CD4-positive, alpha-beta T cell treated with Interleukin-15 for 4 hours (primary cell): ENCODE data around the gene FRK.

Experiments used
- DNase-seq: peaks from one replicate; pipeline ENCODE4 v3.0.0-alpha.2; 2020; ENCODE audit warnings: low spot score

FRK gene

DNA sequence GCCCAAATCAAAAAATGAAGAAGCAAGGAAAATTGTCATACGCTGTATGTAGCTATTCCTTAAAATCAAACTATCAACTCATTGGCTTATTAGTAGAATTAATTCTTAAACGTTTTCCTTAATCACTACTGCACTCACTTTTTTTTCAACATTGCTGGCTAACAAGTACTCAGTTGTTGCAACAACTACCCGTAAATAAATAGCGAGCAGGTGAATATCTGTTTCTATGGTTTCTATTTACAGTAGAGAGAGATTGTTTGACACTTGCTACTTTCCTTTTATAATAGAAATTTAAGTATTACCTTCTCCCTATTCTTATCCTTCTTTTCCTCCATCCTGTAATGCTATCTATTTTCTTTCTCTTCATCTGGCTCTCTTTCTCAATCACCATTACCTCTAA is 25.1 kb downstream of the FRK start:
- DNase-seq = no peak

DNA sequence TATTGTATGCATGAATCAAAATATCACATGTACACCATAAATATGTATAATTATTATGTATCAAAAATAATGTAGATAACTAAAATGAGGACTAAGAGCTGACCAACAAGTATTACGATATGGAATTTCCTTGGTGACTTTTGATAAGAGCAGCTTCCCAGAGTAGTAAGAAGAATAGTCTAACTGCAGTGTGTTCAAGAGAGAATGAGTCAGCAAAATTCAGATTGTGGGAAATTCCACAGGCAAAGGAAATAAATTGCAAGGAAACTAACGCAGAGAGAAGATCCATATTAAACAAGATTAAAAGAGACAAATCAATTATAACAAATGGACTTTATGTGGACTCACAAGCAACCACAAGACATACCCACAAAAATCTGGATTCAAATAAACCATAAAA is 26.4 kb downstream of the FRK start:
- DNase-seq = no peak

DNA sequence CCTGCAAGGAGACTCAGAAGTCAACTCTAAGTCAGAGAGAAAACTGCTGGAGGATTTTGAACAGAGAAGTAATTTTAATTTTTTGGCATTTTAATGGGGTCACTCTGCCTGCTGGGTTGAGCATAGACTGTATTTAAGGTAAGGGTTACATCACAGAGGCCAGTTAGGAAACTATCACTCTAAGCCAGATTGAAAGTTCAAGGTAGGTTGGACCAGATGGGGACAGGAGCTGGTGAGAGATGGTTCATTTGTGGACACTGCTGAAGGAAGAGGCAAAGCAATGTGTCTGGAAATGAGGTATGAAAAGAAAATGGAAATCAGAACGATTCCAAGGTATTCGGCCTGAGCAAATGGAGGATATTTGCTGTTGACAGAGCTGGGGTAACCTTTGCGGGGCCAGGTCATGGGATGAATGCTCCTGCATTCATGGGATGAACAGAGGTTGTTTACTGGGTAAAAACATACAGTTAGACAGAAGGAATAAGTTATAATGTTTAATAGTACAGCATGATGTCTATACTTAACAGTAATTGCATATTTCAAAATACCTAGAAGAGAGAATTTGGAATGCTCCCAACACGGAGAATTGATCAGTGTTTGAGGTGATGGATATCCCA is 26.9 kb downstream of the FRK start:
- DNase-seq = no peak

DNA sequence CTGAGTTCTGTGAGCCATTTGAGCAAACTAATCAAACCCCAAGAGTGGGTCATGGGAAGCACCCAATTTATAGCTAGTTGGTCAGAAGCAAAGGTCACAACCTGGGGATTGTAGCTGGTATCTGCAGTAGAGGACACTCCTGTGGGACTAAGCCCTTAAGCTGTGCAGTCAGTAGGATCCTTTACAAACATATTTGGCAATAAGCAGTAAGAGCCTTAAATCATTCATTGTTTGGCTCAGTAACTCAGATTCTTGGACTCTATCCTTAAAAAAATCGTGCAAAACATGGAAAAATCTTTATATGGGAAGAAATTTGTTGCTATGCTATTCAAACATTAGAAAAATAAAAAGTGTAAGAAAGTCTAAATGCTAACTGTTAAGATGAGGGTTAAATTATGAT is 29.9 kb downstream of the FRK start:
- DNase-seq = no peak

DNA sequence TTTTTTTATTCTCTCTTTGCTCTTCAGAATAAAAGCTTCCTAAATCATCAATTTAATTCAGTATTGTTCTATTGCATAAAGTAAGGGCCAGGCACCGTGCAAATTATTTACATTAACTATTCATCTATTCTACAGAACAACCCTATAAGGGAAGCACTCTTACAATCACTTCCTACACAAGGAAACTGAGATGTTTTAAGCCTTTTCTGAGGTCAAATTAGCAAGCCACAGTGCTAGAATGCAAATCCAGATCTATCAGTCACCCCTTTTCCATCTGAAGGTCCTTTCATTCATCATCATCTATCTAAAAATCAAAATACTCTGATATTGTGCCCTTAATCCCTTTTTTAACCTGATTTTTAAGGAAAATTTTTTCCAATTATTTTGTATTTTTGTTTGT is 31.2 kb downstream of the FRK start:
- DNase-seq = no peak

DNA sequence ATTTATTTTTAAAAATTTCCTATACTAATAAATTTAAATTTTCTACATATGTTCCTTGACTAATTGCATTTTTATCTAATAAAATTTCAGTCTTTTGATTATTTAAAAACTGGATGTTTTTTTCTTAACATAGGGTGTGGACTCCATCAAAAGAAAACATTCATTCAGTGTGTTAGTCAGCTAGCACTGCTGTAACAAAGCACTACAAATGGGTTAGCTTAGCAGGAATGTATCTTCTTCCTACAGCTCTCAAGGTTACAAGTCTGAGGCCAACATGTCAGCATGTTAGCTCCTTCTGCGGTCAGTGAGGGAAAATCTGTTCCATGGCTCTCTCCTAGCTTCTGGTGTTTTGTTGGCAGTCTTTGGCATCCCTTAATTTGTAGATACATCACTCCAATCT is 32.5 kb downstream of the FRK start:
- DNase-seq = no peak

DNA sequence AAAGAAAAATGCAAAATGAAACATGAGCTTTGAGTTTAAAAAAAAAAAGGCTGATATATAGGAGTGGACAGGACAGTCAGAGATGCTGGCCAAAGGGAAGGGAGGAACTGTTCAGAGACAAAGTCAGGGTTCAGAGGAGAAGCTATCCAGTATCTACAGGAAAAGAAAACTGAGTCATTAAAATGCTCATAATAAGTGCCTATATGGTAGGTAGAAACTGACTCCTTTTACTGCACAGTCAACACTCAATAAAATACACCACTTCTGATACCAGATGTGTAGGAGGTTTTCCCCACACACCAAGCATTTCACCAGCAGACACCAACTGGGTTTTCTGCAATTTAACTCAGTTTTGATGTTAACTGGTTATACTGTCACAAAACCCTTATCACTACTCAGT is 32.9 kb downstream of the FRK start:
- DNase-seq = no peak

DNA sequence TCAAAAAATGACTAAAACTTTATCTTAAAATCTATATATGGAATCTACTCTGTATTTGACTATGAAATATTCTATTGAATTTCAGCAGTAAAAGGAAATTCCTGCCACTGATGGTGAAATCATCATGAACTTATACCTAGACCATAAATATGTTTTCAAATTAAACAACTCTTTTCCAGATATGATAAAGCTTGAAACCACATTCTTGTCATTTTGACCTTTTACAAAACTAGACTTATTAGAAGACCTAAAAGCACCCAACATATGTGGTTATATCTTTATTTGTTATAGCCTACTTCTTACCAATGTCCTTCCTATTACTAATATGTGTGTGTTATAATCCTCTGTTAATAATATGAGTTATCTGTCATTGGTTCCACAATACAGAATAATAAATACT is 35.3 kb downstream of the FRK start:
- DNase-seq = no peak

DNA sequence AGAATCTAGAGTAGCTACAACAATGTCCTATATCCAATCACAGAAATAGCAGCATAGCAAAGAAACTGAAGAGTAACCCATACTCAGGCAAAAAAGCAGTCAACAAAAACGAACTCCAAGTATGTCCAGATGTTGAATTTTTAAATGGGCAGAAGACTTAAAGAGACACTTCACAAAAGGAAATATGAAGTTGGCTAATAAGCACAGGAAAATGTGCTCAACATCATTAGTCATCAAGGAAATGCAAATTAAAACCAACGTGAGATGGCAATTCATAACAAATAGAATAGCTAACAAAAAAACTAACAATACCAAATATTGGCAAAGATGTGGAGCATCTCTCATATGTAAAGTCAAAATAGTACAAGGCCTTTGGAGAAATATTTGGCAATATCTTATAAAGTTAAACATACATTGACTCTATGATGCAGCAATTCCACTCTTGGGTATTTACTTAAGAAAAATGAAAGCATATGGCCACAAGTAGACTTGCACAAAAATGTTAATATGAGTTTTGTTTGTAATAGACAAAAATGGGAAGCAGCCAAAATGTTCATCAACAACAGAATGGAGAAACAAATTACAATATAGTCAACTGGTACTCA is 37.7 kb downstream of the FRK start:
- DNase-seq = no peak

DNA sequence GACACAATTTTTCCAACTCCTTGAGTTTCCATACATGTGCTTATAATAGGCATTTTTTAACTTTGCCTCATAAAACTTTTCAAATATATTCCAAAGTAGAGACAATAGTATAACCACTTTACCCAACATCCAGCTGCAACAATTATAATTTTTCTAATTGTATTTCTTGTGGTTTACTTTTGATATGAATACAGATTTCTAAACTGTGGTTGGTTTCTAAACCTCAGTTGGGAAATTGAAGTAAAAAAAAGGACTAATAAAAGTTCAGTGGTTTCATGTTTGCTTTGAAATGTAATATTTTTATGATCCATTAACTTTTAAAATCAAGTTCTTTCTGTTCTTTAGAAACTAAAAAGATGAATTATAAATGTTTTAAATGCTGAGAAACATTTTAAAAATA is 40.0 kb downstream of the FRK start:
- no peak for DNase-seq

DNA sequence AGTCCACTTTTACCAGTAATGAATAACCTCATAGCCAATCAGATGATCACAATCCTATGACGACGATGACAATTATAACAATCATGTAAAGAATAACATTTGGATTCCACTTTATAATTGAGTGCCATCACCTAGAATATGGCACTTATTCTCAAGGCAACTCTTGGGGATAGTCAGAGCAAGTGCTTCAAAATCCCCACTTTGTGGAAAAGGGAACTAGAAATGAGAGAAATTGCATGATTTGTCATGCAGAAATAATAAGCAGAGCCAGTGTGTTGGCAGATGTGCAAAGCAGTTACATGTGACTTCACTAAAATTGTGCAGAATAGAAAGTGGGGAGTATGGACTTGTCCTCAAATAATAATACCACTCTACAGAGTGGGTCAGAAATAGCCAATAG is 41.3 kb downstream of the FRK start:
- no peak for DNase-seq

DNA sequence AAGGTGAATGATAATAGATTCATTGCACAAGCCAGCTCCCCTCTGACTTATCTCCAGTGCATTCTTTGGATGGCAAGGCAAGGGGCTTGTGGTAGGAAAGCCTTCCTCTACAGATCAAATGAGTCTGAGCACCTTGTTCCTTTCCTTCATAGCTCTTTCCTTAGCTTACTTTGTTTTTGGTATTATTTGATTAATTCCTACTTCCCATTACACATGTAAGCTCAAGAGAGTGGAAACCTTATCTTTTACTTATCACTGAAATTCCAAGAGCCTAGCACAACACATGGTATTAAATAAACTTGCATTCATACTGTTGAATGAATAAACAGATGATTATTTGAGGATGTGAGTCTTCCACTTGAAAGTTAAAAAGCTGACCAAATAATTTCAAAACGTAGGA is 41.7 kb downstream of the FRK start:
- no peak for DNase-seq

DNA sequence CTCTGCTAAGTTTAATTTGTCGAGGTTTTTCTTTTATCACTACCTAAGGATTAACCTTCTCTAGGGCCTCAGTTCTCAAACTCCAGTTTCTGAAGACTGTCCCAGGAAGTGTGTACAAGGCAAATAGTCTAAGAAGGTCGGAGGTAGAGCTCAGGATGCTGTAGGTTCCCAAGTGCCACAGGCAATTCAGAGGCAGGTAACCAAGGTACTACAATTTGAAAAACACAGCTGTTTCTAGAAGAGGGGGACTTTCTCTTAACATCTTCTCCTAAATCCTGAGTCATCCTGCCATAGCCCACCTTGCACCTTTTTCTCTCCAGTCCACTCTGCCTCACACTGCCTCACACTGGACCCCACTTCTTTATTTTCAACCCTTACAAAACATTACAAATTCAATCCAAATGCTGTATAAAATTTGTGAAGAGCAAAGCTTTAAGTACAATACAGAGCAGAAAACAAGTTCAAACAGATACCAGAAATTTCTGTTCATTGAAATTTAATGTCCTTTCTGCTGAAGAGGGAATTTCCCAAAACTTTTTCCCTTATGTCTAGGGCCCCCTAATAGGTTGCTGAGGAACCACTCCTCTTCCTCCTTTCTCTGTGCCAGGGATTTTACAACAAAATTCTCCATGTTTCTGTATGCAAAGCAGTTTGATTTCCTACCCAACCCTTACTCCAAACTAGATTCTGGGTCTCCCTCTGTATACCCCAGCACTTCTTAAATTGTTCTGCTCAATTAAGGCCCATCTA is 43.0 kb downstream of the FRK start:
- DNase-seq = no peak

DNA sequence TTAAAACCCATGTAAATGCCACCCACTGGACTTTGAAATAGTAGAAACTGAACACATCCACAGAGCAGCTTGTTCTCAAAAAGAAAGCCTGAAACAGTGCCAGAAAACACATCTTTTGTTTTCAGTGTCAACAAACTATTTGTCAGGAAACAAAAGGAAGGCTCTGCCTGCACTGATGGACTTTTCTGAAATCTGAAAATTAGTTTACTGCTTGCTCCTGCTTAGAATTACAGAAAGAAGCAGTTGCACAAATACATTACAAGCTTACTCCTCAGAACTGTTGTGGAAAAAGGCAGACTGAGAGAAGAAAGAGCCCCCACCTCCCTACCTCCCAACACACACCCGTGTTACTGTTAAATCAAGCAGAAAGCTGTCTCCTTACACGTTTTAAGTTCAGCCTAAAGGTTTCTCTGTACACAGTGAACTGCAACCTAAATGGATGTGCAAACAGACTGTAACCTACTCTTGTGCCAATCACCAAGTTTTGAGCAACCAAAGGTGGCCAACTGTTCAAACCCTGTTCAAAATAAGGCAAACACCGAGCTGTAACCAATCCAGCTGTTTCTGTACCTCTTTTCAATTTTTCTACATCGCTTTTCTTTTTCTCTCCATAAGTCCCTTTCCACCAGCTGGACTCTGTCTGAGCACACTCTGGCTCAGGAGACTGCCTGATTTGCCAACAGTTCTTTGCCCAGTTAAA is 43.7 kb downstream of the FRK start:
- DNase-seq = no peak

DNA sequence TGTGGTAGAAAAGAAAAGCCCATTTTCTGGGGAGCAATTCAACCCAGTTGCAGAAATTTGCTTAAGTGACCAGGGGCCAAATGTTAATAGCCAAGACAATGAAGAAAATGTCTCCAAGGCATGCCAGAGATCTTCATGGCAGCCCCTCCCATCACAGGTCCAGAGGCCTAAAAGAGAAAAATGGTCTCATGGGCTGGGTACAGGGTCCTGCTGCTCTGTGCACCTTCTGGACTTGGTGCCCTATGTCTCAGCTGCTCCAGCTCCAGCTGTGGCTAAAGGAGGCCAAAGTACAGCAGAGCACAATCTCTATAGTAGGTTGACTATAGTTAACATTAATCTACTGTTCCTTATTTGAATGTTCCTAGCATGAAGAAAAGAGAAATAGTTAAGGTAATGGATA is 44.7 kb downstream of the FRK start:
- DNase-seq = no peak

DNA sequence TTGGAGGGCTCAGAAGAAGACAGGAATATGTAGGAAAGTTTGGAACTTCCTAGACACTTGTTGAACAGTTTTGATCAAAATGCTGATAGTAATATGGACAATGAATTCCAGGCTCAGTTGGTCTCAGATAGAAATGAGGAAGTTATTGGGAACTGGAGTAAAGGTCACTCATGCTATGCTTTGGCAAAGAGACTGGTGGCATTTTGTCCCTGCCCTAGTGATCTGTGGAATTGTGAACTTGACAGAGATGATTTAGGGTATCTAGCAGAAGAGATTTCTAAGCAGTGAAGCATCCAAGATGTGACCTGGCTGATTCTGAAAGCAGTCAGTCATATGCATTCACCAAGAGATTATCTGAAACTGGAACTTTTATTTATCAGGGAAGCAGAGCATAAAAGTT is 45.1 kb downstream of the FRK start:
- no peak for DNase-seq

DNA sequence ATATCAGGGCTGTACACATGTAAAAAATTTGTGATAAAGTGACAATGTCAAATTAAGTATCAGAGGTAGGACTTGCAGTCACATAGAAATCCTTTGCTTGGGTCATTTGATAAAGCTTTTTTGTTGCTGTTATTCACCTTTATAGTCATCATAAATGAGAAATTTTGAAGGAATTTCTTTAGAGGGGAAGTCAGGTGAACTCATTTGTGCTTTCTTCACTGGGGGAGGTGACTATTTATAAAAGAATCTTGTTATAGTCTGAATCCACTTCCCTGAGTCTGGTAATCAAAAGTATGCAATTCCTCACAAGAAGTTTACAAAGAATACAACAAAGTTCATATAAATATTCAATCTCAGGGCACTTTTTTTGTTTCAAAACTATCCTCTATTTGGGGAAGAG is 47.7 kb downstream of the FRK start:
- DNase-seq = no peak

DNA sequence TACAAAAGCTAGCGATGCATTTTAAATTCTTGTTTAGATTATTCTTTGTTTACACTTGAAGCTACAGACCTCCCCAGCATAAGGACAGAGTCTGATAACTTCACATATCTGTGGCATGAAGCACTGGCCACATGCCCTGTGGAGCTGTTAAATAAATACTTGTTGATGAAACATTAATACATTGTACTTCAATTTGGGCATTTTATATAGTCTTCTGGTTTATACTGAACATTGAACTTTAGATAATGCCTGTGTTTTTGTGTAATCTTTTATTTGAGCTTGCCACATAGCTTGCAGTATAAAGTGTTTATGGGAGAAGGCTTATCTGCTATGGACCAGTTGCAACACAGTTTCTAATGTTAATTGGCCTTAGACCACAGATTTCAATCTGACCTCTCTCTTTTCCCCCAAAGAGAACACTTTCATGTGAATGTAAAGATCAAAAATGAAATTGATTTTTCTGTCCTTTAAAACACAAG is 48.2 kb downstream of the FRK start:
- DNase-seq = no peak

DNA sequence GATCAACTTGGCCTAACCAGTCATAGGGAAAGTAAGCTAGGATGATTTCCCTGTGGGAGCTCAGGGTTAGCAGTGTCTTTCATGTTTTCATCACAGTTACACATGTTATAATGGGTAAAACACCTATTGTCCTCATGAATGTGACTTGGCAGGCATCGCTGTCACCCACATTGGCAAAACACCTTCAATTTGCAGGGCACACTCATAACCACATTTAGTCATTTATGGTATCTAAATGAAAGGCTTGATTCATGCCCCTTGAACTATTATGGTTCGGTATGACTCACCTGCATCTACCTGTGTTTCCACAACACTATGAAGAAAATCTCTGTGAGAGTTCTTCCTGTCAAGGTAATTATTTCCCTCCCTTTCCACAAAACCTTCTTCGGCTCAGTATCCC is 49.2 kb downstream of the FRK start:
- peak; percentile 17 for DNase-seq

DNA sequence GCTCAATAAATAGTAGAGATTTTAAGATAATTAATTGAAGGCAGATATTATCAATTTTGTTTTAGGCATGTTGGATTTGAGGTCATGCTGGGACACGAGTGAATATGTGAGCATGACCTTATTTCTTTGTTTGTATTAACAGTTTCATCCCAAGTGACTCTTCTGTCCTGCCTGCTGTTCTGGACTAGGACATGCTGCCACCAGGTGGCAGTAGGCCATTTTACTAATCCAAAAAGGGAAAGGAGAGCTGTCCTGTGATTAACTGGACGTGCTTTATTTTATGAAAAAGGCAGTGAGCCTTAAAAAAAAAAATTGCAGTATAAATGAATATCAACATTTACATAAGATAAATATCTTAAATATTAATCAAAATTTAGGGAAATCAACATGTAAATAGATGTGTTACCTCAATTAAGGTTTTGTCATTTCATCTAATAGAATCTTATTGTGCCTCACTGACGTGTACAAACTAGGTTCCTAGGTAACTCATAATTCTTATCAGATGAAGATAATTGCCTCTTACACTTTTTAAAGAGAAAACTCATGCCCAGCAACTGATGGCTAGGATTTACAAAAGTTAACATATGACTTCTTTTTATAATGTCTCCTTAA is 49.8 kb downstream of the FRK start:
- peak; percentile 48 for DNase-seq

DNA sequence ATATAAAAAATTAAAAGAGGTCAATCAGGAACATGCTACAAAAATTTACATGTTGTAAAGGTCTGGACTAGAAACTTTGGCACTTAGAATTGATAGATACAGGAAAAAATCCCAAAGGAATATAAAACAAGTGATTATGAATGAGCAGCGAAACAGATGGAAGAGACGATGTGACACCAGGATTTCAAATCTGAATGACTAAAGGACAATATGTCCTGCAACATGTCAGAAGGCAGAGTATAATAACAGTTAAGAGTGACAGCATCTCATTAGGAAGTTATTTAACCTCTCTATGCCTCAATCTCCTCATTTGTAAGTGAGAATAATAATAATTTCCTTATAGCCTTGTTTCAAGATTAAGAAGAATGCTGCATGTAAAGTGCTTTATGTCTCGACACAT is 50.3 kb downstream of the FRK start:
- no peak for DNase-seq

DNA sequence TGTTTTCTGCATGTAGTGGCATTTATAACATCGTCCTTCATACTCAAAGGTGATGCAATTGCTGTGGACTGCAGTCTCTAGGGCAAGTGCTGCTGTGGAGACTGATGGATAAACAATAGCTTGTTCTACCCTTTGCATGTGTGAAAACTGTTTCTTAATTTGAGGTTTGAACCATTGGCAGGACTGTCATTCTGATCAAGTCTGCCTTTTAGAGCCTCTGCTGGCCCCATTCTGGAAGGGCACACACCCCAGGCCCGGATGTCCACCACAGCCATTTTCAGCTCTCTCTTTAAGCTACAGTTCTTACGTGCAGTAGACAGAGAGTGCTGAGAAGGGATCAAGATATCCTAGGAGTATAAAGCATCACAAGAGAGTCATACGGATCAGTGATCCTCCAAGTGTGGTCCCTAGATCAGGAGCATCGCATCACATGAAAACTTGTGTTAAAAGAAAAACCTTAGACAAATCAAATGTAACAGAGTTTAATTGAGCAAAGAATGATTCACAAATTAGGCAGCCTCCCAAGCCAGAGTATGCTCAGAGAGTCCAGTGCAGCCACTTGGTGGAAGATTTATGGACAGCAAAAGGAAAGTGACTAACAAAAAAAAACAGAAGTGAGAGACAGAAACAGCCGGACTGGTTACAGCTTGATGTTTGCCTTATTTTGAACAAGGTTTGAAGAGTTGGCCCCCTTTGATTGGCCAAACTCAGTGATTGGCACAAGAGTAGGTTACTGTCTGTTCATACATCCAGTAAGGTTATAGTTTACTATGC is 52.0 kb downstream of the FRK start:
- no peak for DNase-seq
